HG02678 (cell line): ENCODE results near the gene PDXK.

Source experiments
- ATAC-seq: cut with Tn5 transposase; IDR thresholded peaks from one replicate; pipeline ENCODE4 v1.9.1; 2021; ENCODE audit warnings: mild to moderate bottlenecking, moderate library complexity; ENCODE audit not compliant: unreplicated experiment

PDXK gene

GRCh38 chr21:43761886-43762285 lies 43.0 kb downstream of the PDXK start:
- ATAC-seq = no peak

GRCh38 chr21:43762303-43763128 lies 43.6 kb downstream of the PDXK start:
- no peak for ATAC-seq

GRCh38 chr21:43763901-43764523 lies 45.1 kb downstream of the PDXK start:
- no peak for ATAC-seq

DNA sequence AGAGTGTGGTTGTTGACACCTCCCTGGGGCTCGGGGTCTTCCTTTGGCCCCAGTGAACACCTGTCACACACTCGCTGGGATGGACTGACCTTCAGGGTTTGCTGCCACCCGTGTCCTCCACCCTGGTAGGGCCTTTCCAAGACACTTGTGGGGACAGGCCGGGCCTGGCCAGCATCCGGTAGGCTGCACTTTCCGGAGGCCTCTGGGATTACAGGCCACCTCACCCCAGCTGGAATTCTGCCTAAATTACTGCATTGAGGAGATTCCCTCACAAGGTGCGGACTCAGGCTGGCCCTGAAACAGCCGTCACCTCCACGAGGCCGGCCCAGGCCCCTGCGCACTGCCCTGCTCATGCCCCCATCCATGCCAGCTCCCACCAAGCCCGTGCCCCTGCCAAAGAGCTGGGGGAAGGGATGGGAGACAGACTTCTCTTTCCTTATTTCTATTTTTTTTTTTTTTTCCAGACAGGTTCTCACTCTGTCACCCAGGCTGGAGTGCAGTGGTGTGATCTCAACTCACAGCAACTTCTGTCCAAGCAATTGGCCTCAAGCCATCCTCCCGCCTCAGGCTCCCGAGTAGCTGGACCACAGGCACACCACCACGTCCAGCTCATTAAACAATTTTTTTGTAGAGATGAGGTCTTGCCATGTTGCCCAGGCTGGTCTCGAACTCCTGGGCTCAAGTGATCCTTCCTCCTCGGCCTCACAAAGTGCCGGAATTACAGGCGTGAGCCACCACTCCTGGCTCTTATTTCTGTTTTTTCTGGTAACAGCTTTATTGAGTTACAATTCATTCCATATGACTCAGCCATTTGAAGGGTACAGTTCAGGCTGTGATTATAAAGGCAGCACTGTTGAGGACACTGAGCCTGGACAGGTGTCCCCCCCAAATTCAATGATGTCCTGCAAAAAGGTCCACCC lies 45.9 kb downstream of the PDXK start:
- ATAC-seq = no peak

DNA sequence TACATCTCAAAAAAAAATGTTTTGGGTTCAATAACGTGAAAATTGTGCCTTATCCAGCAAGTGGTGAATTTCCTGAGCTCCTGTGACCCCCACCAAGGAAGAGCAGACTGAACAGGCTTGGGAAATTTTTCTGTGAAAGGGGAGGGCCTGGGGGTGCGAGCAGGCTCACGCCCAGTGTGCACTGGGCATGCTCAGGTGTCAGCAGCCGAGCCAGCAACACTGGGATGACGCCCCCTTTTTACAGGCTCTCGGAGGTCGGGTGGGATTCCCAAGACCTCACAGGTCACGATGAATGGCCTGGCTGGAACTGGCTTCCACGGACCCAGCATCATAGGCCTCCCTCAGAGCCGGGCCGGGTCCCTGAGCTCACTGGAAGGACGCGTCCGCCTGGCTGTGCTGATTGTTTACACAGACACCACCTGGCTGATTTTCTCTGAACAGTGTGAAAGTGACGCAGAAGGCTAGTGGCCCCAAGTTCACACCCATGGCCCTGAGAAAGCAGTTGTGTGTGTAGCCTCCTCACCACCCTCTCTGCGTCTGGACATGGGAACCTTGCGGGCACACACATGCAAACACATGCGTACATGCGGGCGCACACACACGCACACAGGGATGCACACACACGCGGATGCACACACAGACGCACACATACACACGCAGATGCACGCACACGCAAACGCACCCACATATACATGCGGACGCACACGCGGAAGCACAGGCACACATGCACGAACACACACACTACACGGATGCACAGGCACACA lies 48.0 kb downstream of the PDXK start:
- no peak for ATAC-seq

GRCh38 chr21:43767498-43767983 lies 48.6 kb downstream of the PDXK start:
- no peak for ATAC-seq

DNA sequence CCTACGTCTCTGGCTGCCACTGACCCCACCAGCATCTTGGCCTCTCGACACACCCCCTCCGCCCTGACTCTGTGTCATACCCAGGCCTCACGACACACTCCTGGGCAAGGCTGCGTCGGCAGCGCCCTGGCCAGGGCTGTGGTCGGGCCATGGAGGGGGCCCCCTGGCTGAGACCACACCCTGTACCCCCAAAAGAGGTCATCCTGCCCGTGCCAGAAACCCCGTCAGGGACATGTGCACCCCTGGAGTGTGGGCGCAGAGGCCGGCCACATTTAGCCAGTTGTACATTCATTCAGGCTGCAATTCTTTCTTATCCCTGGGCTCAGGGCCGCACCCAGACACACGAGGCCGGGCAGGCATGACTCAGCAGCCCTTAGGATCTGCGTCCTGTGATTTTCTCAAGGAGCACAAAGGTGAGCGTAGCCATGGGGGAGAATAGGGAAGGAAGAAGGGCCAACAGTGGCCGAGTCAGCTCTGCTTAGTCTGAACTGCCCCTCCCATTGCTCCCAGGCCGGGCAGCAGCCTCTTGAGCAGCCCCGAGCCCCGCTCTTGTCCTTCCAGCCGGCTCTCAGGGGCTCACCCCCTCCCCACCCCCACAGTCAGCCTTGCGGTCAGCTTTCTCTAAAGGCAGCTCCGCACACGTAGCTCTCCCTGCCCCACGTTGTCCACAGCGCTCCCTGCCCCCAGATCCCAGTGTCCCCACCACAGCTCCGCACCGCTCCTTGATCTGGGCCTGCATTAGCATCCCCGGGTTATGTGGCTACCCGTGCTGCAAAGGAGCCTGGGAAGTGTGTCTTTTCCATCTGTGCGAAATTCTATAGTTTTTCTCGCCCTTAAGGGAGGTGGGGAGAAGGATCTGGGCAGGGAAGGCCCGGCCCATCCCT lies 49.3 kb downstream of the PDXK start:
- no peak for ATAC-seq

DNA sequence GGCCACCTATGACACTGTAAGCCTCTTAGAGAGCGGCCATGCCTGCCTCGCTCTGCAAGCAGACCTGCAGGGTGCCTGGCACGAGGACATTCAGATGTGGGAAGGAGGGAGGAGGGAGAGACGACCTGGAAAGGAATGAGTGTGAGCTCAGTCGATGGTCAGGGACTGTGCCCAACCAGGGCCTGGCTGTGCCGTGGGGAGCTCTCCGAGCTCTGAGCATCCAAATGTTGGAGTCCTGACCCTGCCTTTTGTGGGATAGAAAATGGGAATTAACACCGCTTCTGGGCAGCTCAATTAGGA lies 49.9 kb downstream of the PDXK start:
- ATAC-seq = no peak

- no peak for ATAC-seq
These were observed 50.5 kb downstream of the PDXK start for GRCh38 chr21:43769325-43769958.

DNA sequence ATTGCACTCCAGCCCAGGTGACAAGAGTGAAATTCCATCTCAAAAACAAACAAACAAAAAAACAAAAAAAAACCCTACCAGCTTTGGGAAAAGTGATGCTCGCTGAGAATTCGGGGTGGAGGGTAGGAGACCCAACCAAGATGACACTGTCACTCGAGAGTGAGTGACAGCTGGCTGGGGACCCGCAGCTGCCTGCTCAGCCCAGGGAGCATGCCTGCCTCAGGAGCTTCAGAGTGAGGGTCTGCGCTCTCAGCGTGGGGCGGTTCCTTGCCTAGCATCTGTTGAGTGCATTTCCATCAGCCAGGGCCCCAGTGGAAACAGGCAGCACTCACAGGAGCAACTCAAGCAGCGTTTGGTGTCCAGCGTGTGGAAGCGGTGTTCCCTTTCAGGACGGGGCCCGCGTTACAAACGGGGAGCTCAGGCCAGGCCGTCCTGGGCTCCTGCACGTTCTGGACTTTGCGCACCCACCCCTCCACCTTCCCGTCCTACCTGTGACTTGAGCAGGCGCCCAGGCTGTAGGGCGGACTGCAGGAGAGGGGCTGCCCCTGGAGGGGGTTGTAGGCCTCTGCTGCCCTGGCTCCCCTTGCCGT lies 51.2 kb downstream of the PDXK start:
- ATAC-seq = no peak

DNA sequence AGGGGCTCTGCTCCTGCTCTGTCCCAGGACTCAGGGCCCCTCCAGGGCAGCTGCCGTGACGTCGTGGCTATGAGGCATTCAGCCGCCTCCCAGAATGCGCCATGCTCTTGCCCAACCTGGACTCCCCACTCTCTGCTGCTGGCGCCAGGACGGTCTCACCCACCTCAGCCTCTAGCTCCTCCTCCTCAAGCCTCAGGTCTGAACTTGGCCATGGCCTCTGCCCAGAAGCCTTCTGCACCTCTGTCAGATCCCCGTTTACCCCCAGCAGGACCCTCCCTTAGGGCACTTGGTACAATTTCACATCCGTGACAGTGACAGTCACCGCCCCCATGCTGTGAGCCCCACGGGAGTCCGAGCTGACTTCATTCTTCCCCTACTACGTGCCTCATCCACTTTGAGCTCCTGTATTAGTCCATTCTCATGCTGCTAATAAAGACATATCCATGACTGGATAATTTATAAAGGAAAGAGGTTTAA lies 52.3 kb downstream of the PDXK start:
- no peak for ATAC-seq

- no peak for ATAC-seq
These were observed 52.9 kb downstream of the PDXK start for GRCh38 chr21:43771698-43772424.

GRCh38 chr21:43772425-43772821 lies 53.5 kb downstream of the PDXK start:
- no peak for ATAC-seq

DNA sequence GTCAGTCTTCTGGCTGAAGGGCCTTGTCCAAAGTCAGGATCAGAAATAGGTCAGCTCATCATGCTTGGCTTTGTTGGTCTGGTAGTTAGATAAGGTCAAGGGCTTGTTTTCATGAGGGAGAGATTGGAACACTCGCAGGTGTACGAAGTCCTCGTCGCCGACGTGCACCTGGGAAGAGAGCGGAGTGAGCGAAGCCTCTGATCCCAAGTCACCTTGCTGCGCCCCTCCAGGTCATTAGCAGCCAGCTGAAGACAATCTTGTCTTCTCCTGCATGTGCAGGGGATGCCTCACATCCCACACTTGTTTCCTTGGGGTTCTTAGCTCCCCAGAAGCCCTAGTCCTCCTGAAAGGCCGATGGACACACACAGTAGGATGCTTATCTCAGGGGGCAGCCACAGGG lies 55.2 kb downstream of the PDXK start:
- ATAC-seq = no peak

DNA sequence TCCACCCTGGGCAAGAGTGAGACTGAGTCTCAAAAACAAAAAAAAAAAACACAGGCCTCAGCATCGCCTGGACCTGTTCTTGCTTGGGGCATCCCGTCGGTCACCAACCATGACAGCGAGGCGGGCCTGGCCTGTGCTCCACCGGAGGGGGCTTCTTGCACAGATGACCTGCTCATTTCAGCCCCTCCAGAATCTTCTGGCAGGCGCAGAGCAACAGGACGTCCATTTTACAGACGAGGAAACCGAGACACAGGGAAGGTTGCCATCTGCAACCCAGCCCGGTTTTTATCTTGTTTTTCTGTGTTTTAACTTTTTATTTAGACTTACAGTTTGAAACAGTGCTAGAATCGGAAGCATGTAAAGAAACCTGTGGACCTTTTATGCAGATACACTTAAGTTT lies 56.3 kb downstream of the PDXK start:
- ATAC-seq = no peak

DNA sequence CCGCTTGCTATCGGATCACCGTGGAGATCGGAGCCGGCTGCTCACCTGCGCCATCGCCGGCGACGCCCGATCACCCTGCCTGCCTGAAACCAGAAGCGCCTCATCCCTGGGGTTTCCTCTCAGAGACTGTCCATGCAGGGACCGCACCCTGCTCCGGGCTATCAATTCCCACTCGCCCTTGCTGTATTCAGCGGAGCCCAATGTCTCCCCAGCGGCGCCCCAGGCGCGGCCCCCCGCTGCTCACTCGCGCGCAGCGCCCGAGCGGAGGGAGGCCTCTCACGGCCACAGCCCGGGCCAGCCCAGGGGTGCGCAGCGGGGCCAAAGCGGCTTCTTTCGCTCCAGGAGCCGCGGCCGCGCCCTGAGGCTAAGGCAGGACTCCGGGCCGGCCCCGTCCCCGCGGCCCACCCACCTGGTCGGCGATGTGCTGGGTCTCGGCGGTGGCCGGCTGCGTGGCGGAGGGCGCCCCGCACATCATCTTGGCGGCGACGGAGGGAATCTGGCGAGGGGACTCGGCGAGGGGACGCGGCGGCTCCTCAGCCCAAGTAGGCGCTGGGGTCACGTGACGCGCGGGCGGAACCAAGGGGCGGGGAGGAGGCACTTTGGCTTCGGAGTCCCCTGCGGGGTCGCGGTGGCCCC lies 57.0 kb downstream of the PDXK start, which contains the start of gene CSTB:
TSS of gene CSTB (minus strand) at position 514 of the 636 bp plus-strand sequence. CDS start at position 475, 39 bp downstream.
- peak; percentile 67 for ATAC-seq

DNA sequence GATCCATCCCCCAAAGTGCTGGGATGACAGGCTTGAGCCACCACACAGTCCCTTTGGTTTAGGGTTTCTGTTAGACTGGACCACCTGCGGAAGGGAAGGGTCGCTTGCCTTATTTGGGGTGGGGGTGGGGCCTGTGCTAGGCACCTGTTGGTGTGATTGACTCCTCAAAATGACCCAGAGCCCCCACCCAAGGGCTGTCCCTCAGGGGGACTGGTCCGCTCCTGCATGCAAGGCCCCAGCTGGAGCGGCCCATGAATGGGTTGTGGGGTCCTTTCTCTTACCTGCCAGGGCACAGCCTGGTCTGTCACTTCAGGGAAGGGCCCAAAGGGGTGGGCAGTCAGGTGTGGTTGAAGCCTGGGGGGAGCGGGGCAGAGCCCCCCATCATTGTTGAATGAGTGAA lies 59.0 kb downstream of the PDXK start:
- no peak for ATAC-seq
